ENCODE data around the gene PTPRM. TPM values are rescaled to one million over a fixed set of nuclear protein-coding genes. Genes with fewer than 3 reads are reported as not detected.

Gene PTPRM
- total RNA-seq, 1 experiment from 2014 or later: not detected

- no TSS peak for BruUV-seq (replicated peaks)
- no peaks in the 10 kb centered on the region for H3K36me3 ChIP-seq (ENCODE audit: insufficient read depth, low read length, poor library complexity, severe bottlenecking)
- DNase-seq (ENCODE audit: low spot score): no peak
- TF ChIP-seq EZH2 (IDR thresholded peaks at IDR 0.05; ENCODE audit: borderline replicate concordance, low read depth, low read length, poor library complexity, severe bottlenecking) (no peak), CTCF (conservative IDR thresholded peaks at IDR 0.05; ENCODE audit: low read depth, low read length) (no peak)
- H3K4me1 ChIP-seq (ENCODE audit: insufficient read depth, low read length, poor library complexity, severe bottlenecking): no peaks in the 10 kb centered on the region
- no peak overlapping the region for H3K4me3 ChIP-seq (ENCODE audit: low read depth, low read length, poor library complexity, severe bottlenecking)
- POLR2A ChIA-PET (ENCODE audit: low non-redundant PET): no interaction called here
- intact Hi-C loops (cut with micrococcal nuclease; ENCODE audit: unreplicated experiment): no loop called here
- no peaks in the 10 kb centered on the region for H3K27me3 ChIP-seq (replicated peaks; ENCODE audit: insufficient read depth, low read depth, low read length, poor library complexity)
- CTCF ChIA-PET: no interaction called here
- no peak overlapping the region for H3K27ac ChIP-seq (ENCODE audit: low read depth, low read length, poor library complexity, severe bottlenecking)
- no peaks in the 10 kb centered on the region for H3K9me3 ChIP-seq (ENCODE audit: low read depth, low read length, poor library complexity, severe bottlenecking)
Measured at GRCh38 chr18:8177330-8178016, 610.4 kb downstream of the PTPRM start.

- no peak for DNase-seq (ENCODE audit: low spot score)
- ChIA-PET CTCF (no interaction called here), POLR2A (ENCODE audit: low non-redundant PET) (no interaction called here)
- intact Hi-C loops (cut with micrococcal nuclease; ENCODE audit: unreplicated experiment): no loop called here
- no TSS peak for BruUV-seq (replicated peaks)
- no peaks in the 10 kb centered on the region for H3K27me3 ChIP-seq (replicated peaks; ENCODE audit: insufficient read depth, low read depth, low read length, poor library complexity)
- H3K27ac ChIP-seq (ENCODE audit: low read depth, low read length, poor library complexity, severe bottlenecking): no peak overlapping the region
- H3K4me1 ChIP-seq (ENCODE audit: insufficient read depth, low read length, poor library complexity, severe bottlenecking): no peaks in the 10 kb centered on the region
- no peaks in the 10 kb centered on the region for H3K36me3 ChIP-seq (ENCODE audit: insufficient read depth, low read length, poor library complexity, severe bottlenecking)
- no peaks in the 10 kb centered on the region for H3K9me3 ChIP-seq (ENCODE audit: low read depth, low read length, poor library complexity, severe bottlenecking)
- no peak for TF ChIP-seq EZH2 (IDR thresholded peaks at IDR 0.05; ENCODE audit: borderline replicate concordance, low read depth, low read length, poor library complexity, severe bottlenecking)
- TF ChIP-seq CTCF (conservative IDR thresholded peaks at IDR 0.05; ENCODE audit: low read depth, low read length): no peak
- H3K4me3 ChIP-seq (ENCODE audit: low read depth, low read length, poor library complexity, severe bottlenecking): no peak overlapping the region
Measured at GRCh38 chr18:8186413-8186812, 619.3 kb downstream of the PTPRM start.

GRCh38 chr18:8188184-8188583 is 621.1 kb downstream of the PTPRM start:
- Histone ChIP-seq H3K4me1 (ENCODE audit: insufficient read depth, low read length, poor library complexity, severe bottlenecking) (no peaks in the 10 kb centered on the region), H3K27me3 (replicated peaks; ENCODE audit: insufficient read depth, low read depth, low read length, poor library complexity) (no peaks in the 10 kb centered on the region), H3K9me3 (ENCODE audit: low read depth, low read length, poor library complexity, severe bottlenecking) (no peaks in the 10 kb centered on the region), H3K27ac (ENCODE audit: low read depth, low read length, poor library complexity, severe bottlenecking) (no peak overlapping the region), H3K4me3 (ENCODE audit: low read depth, low read length, poor library complexity, severe bottlenecking) (no peak overlapping the region), H3K36me3 (ENCODE audit: insufficient read depth, low read length, poor library complexity, severe bottlenecking) (no peaks in the 10 kb centered on the region)
- DNase-seq (ENCODE audit: low spot score): no peak
- TF ChIP-seq EZH2 (IDR thresholded peaks at IDR 0.05; ENCODE audit: borderline replicate concordance, low read depth, low read length, poor library complexity, severe bottlenecking) (no peak), CTCF (conservative IDR thresholded peaks at IDR 0.05; ENCODE audit: low read depth, low read length) (no peak)
- intact Hi-C loops (cut with micrococcal nuclease; ENCODE audit: unreplicated experiment): no loop called here
- no TSS peak for BruUV-seq (replicated peaks)
- ChIA-PET POLR2A (ENCODE audit: low non-redundant PET) (no interaction called here), CTCF (no interaction called here)
